ENCODE measurements around the gene ARIH1. TPM values are rescaled to one million over a fixed set of nuclear protein-coding genes. Genes with fewer than 3 reads are reported as not detected.
"Not testable (repeated sequence)": the region's sequence is repeated elsewhere in the genome, so short reads cannot be mapped to it uniquely, and the experiment has no call there.

The ARIH1 gene
- total RNA-seq, 1 donor from 2014 or later, result 172 TPM

DNA sequence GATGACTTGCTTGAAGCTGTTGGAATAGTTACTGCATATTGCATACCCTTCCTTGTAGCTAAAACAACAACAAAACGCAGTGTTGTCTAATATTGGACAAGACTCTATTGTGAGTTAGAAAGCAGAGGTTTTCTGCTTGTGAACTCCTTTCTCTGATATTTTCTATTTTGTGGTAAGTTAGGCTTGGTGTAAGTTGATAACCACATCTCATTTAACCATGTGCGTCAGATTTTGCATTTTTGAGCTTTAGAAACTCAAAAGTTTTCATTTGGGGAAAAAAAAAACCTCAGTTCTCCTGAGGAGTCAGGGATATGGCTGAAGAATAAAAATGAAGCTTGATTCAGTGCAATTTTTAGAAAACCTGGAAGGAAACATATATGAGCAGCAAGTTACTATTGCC, 1.5 kb downstream of the ARIH1 start:
- H3K36me3 Mint-ChIP-seq (ENCODE audit: unreplicated experiment), result peaks cover 24% of the 10 kb centered on the region
- H3K27me3 Mint-ChIP-seq (ENCODE audit: unreplicated experiment), result no peaks in the 10 kb centered on the region
- H3K4me3 Mint-ChIP-seq (ENCODE audit: unreplicated experiment), result peak overlapping the region; percentile 94
- peak overlapping the region; percentile 97 for H3K27ac Mint-ChIP-seq (ENCODE audit: unreplicated experiment)
- no peak for TF ChIP-seq CTCF (IDR thresholded peaks at IDR 0.05)
- DNase-seq (ENCODE audit: extremely low spot score, unreplicated experiment), result no peak
- H3K4me1 Mint-ChIP-seq (ENCODE audit: unreplicated experiment), result peaks cover 41% of the 10 kb centered on the region
- no peaks in the 10 kb centered on the region for H3K9me3 Mint-ChIP-seq (ENCODE audit: unreplicated experiment)

- Mint-ChIP-seq H3K4me1 (ENCODE audit: unreplicated experiment) (peaks cover 47% of the 10 kb centered on the region), H3K4me3 (ENCODE audit: unreplicated experiment) (peak overlapping the region; percentile 94), H3K36me3 (ENCODE audit: unreplicated experiment) (peaks cover 27% of the 10 kb centered on the region), H3K27ac (ENCODE audit: unreplicated experiment) (peak overlapping the region; percentile 68)
- not testable (repeated sequence) for H3K9me3 Mint-ChIP-seq (ENCODE audit: unreplicated experiment); DNase-seq (ENCODE audit: extremely low spot score, unreplicated experiment); H3K27me3 Mint-ChIP-seq (ENCODE audit: unreplicated experiment)
Measured at GRCh38 chr15:72476330-72476729, 2.2 kb downstream of the ARIH1 start.

DNA sequence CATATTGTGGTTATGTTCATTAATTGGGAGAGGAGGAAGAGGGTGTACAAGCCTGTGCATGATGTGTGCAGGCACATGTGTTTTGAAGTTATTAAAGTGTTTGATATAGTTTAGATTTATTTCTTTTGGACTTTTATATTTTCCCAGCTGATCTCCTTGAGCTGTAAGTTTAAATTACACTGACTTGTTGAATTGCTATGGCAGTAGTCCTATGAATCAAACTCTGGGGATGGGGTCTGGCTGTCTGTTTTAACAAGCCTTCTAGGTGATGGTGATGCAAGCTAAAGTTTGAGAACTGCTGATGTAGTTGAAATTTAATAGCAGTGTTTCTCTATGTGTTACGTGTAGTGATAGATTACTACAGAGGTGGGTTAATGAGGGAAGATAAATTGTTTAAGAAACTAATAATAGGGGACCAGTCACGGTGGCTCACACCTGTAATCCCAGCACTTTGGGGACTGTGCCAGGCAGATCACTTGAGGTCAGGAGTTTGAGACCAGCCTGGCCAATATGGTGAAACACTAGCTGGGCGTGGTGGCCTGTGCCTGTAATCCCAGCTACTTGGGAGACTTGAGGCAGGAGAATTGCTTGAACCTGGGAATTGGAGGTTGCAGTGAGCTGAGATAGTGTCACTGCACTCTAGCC, 7.0 kb downstream of the ARIH1 start:
- H3K27ac Mint-ChIP-seq (ENCODE audit: unreplicated experiment), result no peak overlapping the region
- peaks cover 38% of the 10 kb centered on the region for H3K4me1 Mint-ChIP-seq (ENCODE audit: unreplicated experiment)
- DNase-seq (ENCODE audit: extremely low spot score, unreplicated experiment), result no peak
- peaks cover 31% of the 10 kb centered on the region for H3K36me3 Mint-ChIP-seq (ENCODE audit: unreplicated experiment)
- H3K9me3 Mint-ChIP-seq (ENCODE audit: unreplicated experiment), result peaks cover 6% of the 10 kb centered on the region
- no peak for TF ChIP-seq CTCF (IDR thresholded peaks at IDR 0.05)
- H3K4me3 Mint-ChIP-seq (ENCODE audit: unreplicated experiment), result no peak overlapping the region
- H3K27me3 Mint-ChIP-seq (ENCODE audit: unreplicated experiment), result no peaks in the 10 kb centered on the region

GRCh38 chr15:72482275-72482674, 8.1 kb downstream of the ARIH1 start:
- no peak for TF ChIP-seq CTCF (IDR thresholded peaks at IDR 0.05)

GRCh38 chr15:72483279-72483678, 9.1 kb downstream of the ARIH1 start:
- no peak for TF ChIP-seq CTCF (IDR thresholded peaks at IDR 0.05)
- no peak overlapping the region for H3K4me3 Mint-ChIP-seq (ENCODE audit: unreplicated experiment)
- H3K27me3 Mint-ChIP-seq (ENCODE audit: unreplicated experiment), result no peaks in the 10 kb centered on the region
- H3K27ac Mint-ChIP-seq (ENCODE audit: unreplicated experiment), result peak overlapping the region; percentile 41
- H3K9me3 Mint-ChIP-seq (ENCODE audit: unreplicated experiment), result peaks cover 6% of the 10 kb centered on the region
- H3K4me1 Mint-ChIP-seq (ENCODE audit: unreplicated experiment), result peaks cover 32% of the 10 kb centered on the region
- no peak for DNase-seq (ENCODE audit: extremely low spot score, unreplicated experiment)
- peaks cover 21% of the 10 kb centered on the region for H3K36me3 Mint-ChIP-seq (ENCODE audit: unreplicated experiment)

More at GRCh38 chr15:72482275-72482674, 8.1 kb downstream of the ARIH1 start:
- Mint-ChIP-seq H3K9me3 (ENCODE audit: unreplicated experiment) (peaks cover 6% of the 10 kb centered on the region), H3K4me3 (ENCODE audit: unreplicated experiment) (no peak overlapping the region), H3K4me1 (ENCODE audit: unreplicated experiment) (peaks cover 29% of the 10 kb centered on the region), H3K36me3 (ENCODE audit: unreplicated experiment) (peaks cover 24% of the 10 kb centered on the region), H3K27ac (ENCODE audit: unreplicated experiment) (no peak overlapping the region), H3K27me3 (ENCODE audit: unreplicated experiment) (no peaks in the 10 kb centered on the region)
- no peak for DNase-seq (ENCODE audit: extremely low spot score, unreplicated experiment)

All from osteocyte (in vitro differentiated cells).